Common myeloid progenitor, CD34-positive (primary cell): ENCODE measurements around the gene SKA2.
"Not testable (repeated sequence)": the region's sequence is repeated elsewhere in the genome, so short reads cannot be mapped to it uniquely, and the experiment has no call there.

ENCODE experiments used
- CTCF ChIA-PET: fragments of 350-600 bp; sonication (Branson Sonifier 250); formaldehyde crosslinking; loops from one replicate; lab custom pipeline; 2021; ENCODE audit warnings: antibody characterized with exemption; lab: Charles Lee
- POLR2A ChIA-PET: fragments of 350-600 bp; sonication (Branson Sonifier 250); formaldehyde crosslinking; loops from one replicate; lab custom pipeline; 2021; ENCODE audit warnings: antibody characterized with exemption; lab: Charles Lee
- DNase-seq, 3 donors: peaks; one replicate each; pipeline versions ENCODE4 v3.0.0 to v3.0.0-alpha.2; 2013
- H3K27ac ChIP-seq, 2 experiments: 1 replicate in 1 of 2; 2 replicates in 1 of 2; pipeline ENCODE4 v1.7.0; 2013; ENCODE audit warnings: inconsistent platforms in 2 of 2, low read length in 2 of 2, mild to moderate bottlenecking in 2 of 2, low read depth in 1 of 2, moderate library complexity in 1 of 2; ENCODE audit not compliant: severe bottlenecking in 2 of 2, insufficient read depth in 1 of 2, poor library complexity in 1 of 2
- H3K27me3 ChIP-seq, 5 experiments: replicated peaks in 2 of 5; 1 replicate in 3 of 5; 2 replicates in 2 of 5; pipeline versions ENCODE4 v1.6.1 to v1.7.0; 2013; ENCODE audit warnings: low read length in 4 of 5, mild to moderate bottlenecking in 2 of 5, moderate library complexity in 2 of 5, inconsistent platforms in 1 of 5; ENCODE audit not compliant: insufficient read depth in 5 of 5, control insufficient read depth in 4 of 5
- H3K36me3 ChIP-seq, 4 experiments: 1 replicate in 2 of 4; 2 replicates in 2 of 4; pipeline versions ENCODE4 v1.6.1 to v1.7.0; 2013; ENCODE audit warnings: low read length in 3 of 4, control low read depth in 1 of 4, mild to moderate bottlenecking in 1 of 4; ENCODE audit not compliant: control insufficient read depth in 4 of 4, insufficient read depth in 4 of 4
- H3K4me1 ChIP-seq, 4 experiments: 1 replicate in 3 of 4; 2 replicates in 1 of 4; pipeline versions ENCODE4 v1.6.1 to v1.7.1; 2013; ENCODE audit warnings: low read length in 3 of 4, mild to moderate bottlenecking in 3 of 4, control low read depth in 1 of 4, inconsistent platforms in 1 of 4, moderate library complexity in 1 of 4; ENCODE audit not compliant: control insufficient read depth in 4 of 4, insufficient read depth in 4 of 4; ENCODE audit errors: control extremely low read depth in 1 of 4
- H3K4me3 ChIP-seq, 7 experiments: 1 replicate in 4 of 7; 2 replicates in 3 of 7; pipeline versions ENCODE4 v1.5.1 to v1.7.0; 2013; ENCODE audit warnings: mild to moderate bottlenecking in 7 of 7, low read length in 6 of 7, moderate library complexity in 6 of 7, inconsistent platforms in 2 of 7, low read depth in 2 of 7, control low read depth in 1 of 7; ENCODE audit not compliant: insufficient read depth in 4 of 7, control insufficient read depth in 1 of 7; ENCODE audit errors: extremely low read depth in 1 of 7
- H3K9me3 ChIP-seq, 5 experiments: 1 replicate in 4 of 5; 2 replicates in 1 of 5; pipeline versions ENCODE4 v1.6.1 to v1.7.1; 2013; ENCODE audit warnings: low read length in 4 of 5, mild to moderate bottlenecking in 2 of 5, inconsistent platforms in 1 of 5, low read depth in 1 of 5, moderate library complexity in 1 of 5; ENCODE audit not compliant: control insufficient read depth in 4 of 5, insufficient read depth in 2 of 5; ENCODE audit errors: control extremely low read depth in 1 of 5
- WGBS: methylation state at CpG from one replicate; pipeline ENCODE4 v1.1.5; 2013; ENCODE audit not compliant: insufficient coverage; 5-methylcytosine and 5-hydroxymethylcytosine counted together

Gene SKA2

DNA sequence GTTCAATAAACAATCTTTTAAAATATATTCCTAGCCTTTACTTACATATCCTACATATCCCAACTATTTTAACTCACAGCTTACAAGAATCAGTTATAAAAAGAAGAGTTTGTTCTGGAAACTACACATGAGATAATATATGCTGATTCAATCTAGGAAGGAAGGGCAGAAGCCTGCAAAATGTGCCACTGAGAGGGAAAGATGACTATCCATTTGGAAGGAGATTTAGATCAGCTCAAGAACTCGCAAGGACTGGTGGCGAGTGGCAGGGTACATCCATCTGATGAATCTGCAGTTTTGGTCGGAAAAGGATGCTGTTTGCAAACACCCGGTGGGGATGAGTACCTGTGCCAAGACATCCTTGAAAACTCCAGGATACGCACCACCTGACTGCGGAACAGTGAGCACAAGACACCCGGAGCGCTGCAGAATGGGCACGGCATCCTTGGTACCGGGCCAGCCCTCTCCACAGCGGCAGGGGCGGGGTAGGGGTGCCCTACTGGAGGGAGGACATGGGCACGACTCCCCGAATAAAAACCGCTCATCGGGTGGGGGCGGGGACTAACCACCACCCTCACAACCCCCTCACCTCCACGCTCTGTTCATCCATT is 49.0 kb downstream of the SKA2 start:
- POLR2A ChIA-PET: interaction anchor here (0.6 to 0.7 kb wide), 2 partner anchors 19 to 47 kb away, joined by 3 read pairs; no protein-coding TSS in a partner anchor
- Histone ChIP-seq H3K4me1 (peaks cover 10 to 24% (median 19%) of the 10 kb centered on the region in 4 experiments), H3K27ac (peak overlapping the region; percentile 64 to 90), H3K9me3 (no peaks in the 10 kb centered on the region), H3K36me3 (peaks cover 0 to 2% (median 2%) of the 10 kb centered on the region in 4 experiments), H3K27me3 (no peaks in the 10 kb centered on the region), H3K4me3 (peak overlapping the region; percentile 75 to 98 (median 82))
- WGBS: 0% methylated on average over 10 of the region's 18 CpGs
- DNase-seq: peak; percentile 68 to 87 (median 86)
- CTCF ChIA-PET: interaction anchor here (1.1 to 1.8 kb wide), 2 partner anchors 13 to 53 kb away, joined by 3 to 4 read pairs; no protein-coding TSS in a partner anchor

GRCh38 chr17:59101178-59101577 is 53.8 kb downstream of the SKA2 start:
- POLR2A ChIA-PET: no interaction called here
- no peaks in the 10 kb centered on the region for H3K27me3 ChIP-seq
- CTCF ChIA-PET: no interaction called here

DNA sequence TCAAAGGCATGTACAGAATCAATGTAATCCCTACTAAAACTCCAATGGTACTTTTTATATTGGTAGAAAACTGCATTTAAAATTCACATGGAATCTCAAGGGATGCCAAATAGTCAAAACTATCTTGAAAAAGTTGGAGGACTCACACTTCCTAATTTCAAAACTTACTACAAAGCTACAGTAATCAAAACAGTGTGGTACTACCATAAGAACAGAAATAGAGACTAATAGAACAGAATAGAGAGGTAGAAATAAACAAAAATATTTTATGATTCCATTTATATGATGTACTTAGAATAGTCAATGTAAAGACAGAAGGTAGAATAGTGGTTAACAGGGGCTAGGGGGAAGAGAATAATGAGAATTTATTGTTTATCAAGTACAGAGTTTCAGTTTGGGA is 57.1 kb downstream of the SKA2 start:
- Histone ChIP-seq H3K4me3 (no peak overlapping the region), H3K9me3 (no peaks in the 10 kb centered on the region), H3K27me3 (no peaks in the 10 kb centered on the region), H3K4me1 (no peaks in the 10 kb centered on the region), H3K36me3 (peaks cover 7 to 20% (median 12%) of the 10 kb centered on the region in 4 experiments), H3K27ac (no peak overlapping the region)
- ChIA-PET CTCF (no interaction called here), POLR2A (no interaction called here)
- no peak for DNase-seq

More at GRCh38 chr17:59101178-59101577, 53.8 kb downstream of the SKA2 start:
- DNase-seq: no peak
- Histone ChIP-seq H3K4me1 (peaks cover 5 to 16% (median 10%) of the 10 kb centered on the region in 4 experiments), H3K36me3 (peaks cover 7 to 13% (median 10%) of the 10 kb centered on the region in 4 experiments), H3K4me3 (no peak overlapping the region), H3K27ac (no peak overlapping the region), H3K9me3 (no peaks in the 10 kb centered on the region)
- no CpG with 5 or more reads among the region's 1 CpG for WGBS

GRCh38 chr17:59094861-59095530 is 60.0 kb downstream of the SKA2 start:
- ChIA-PET POLR2A (no interaction called here), CTCF (no interaction called here)
- WGBS: 100% methylated on average over 4 of the region's 6 CpGs
- DNase-seq: no peak
- Histone ChIP-seq H3K9me3 (no peaks in the 10 kb centered on the region), H3K4me3 (no peak overlapping the region), H3K27me3 (no peaks in the 10 kb centered on the region), H3K27ac (no peak overlapping the region), H3K4me1 (no peaks in the 10 kb centered on the region), H3K36me3 (peaks cover 3 to 15% (median 5%) of the 10 kb centered on the region in 4 experiments)

DNA sequence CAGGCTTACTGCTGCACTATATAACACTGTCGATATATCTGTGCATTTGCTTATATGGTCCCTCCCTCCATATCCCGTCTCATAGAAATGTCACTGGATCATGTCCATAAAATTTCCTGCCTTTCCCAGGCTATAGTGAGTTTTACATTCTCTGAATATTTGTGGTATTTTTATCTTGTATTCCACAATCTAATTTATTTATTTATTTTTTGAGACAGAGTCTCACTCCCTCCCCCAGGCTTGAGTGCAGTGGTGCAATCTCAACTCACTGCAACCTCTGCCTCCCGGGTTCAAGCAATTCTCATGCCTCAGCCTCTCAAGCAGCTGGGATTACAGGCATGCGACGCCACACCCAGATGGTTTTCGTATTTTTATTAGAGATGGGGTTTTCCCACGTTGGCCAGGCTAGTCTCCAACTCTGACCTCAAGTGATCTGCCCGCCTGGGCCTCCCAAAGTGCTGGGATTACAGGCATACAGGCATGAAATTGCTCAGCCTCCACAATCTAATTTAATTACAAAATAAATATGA is 61.2 kb downstream of the SKA2 start:
- ChIA-PET CTCF (no interaction called here), POLR2A (no interaction called here)
- DNase-seq: no peak
- Histone ChIP-seq H3K4me3 (no peak overlapping the region), H3K36me3 (peaks cover 2 to 21% (median 10%) of the 10 kb centered on the region in 4 experiments), H3K9me3 (no peaks in the 10 kb centered on the region), H3K27me3 (no peaks in the 10 kb centered on the region), H3K27ac (no peak overlapping the region), H3K4me1 (no peaks in the 10 kb centered on the region)
- WGBS: 92% methylated on average over 5 of the region's 8 CpGs

DNA sequence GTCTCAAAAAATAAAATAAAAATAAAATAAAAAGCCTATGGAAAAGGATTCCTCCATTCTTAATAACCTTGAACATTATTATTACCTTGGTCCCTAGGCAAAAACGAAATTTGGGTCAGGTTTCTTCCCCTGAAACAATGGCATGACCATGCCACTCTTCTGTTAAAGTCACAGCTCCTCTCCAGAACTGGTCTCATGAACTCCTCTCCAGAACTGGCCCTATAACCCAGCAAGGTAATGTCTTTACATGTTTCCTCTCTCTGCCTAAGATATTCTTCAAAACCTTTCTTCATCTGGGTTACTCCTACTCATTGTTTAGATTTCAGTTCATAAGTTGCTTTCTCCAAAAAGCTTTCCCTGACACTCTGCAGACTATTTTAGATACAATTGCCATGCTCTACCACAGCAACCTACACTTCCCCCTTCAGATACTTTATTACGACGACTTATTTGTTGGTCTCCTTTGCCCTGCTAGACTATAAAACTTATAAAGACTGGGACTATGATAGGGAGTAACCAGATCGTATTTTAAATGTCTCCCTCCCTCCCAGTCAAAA is 61.8 kb downstream of the SKA2 start:
- Histone ChIP-seq H3K27me3 (no peaks in the 10 kb centered on the region), H3K27ac (no peak overlapping the region), H3K9me3 (no peaks in the 10 kb centered on the region), H3K4me3 (no peak overlapping the region), H3K4me1 (no peaks in the 10 kb centered on the region), H3K36me3 (peaks cover 4 to 25% (median 11%) of the 10 kb centered on the region in 4 experiments)
- no peak for DNase-seq
- CTCF ChIA-PET: no interaction called here
- 81% methylated on average over 3 of the region's 4 CpGs for WGBS
- POLR2A ChIA-PET: no interaction called here

- H3K27me3 ChIP-seq, DNase-seq, H3K4me1 ChIP-seq, CTCF ChIA-PET, H3K4me3 ChIP-seq, H3K27ac ChIP-seq, H3K9me3 ChIP-seq, POLR2A ChIA-PET: not testable (repeated sequence)
- peaks cover 6 to 32% (median 21%) of the 10 kb centered on the region in 4 experiments for H3K36me3 ChIP-seq
- whole genome bisulfite sequencing: 99% methylated on average over 7 of the region's 12 CpGs
Observed at GRCh38 chr17:59090593-59090992, 64.4 kb downstream of the SKA2 start.
